Adrenal gland (tissue), 19 donors: ENCODE data around the gene AR. TPM values are rescaled to one million over a fixed set of nuclear protein-coding genes. Genes with fewer than 3 reads are reported as not detected.

ENCODE experiments used
- DNase-seq, 7 donors: peaks; one replicate each; pipeline ENCODE4 v3.0.0-alpha.2; 2019 to 2020
- H3K27ac ChIP-seq, 5 donors: fragments of 200-600 bp; sonication (generic) in 4 of 5; 1 replicate in 3 of 5; 2 replicates in 2 of 5; pipeline versions ENCODE4 v1.5.1 to v1.8.0; 2016 to 2020; ENCODE audit warnings: mild to moderate bottlenecking in 1 of 5
- H3K27me3 ChIP-seq: fragments of 200-600 bp; 2 replicates; pipeline ENCODE4 v1.8.0; 2021
- H3K36me3 ChIP-seq, 2 donors: fragments of 200-600 bp; replicated peaks in 1 of 2; 1 replicate in 1 of 2; 2 replicates in 1 of 2; pipeline versions ENCODE4 v1.5.1 to v1.8.0; 2018 to 2022
- H3K4me1 ChIP-seq, 2 donors: fragments of 200-600 bp; replicated peaks in 1 of 2; 1 replicate in 1 of 2; 2 replicates in 1 of 2; pipeline versions ENCODE4 v1.5.1 to v1.8.0; 2018 to 2021
- H3K4me3 ChIP-seq, 4 donors: fragments of 200-600 bp; sonication (generic) in 3 of 4; one replicate each; pipeline ENCODE4 v1.5.1; 2016 to 2018
- H3K9me3 ChIP-seq, 3 donors: fragments of 200-600 bp; sonication (generic) in 1 of 3; replicated peaks in 1 of 3; 1 replicate in 2 of 3; 2 replicates in 1 of 3; pipeline versions ENCODE4 v1.5.1 to v1.8.0; 2016 to 2021
- CTCF ChIP-seq, 6 experiments: fragments of 450-650 bp in 4 of 6; fragments of 200-600 bp in 2 of 6; sonication (generic) in 1 of 6; IDR thresholded peaks; 1 replicate in 5 of 6; 2 replicates in 1 of 6; pipeline versions ENCODE4 v1.5.1 to v1.8.0; 2016 to 2021; ENCODE audit warnings: antibody characterized with exemption in 6 of 6, mild to moderate bottlenecking in 2 of 6, moderate library complexity in 1 of 6
- POLR2A ChIP-seq, 2 donors: fragments of 450-650 bp; IDR thresholded peaks; one replicate each; pipeline ENCODE4 v1.6.1; 2017; ENCODE audit warnings: antibody characterized with exemption in 2 of 2, mild to moderate bottlenecking in 2 of 2, moderate library complexity in 1 of 2
- WGBS, 4 donors: extraction: QIAGEN DNeasy Blood & Tissue Kit in 2 of 4; methylation state at CpG; one replicate each; pipeline versions ENCODE4 v1.1.5 to v1.1.7; 2013 to 2017; 5-methylcytosine and 5-hydroxymethylcytosine counted together
- intact Hi-C, 2 donors: fragments of 100-400 bp; cut with DNase I; formaldehyde crosslinking; loops; one replicate each; pipeline versions ENCODE4 v1.14.1 to v1.15.0; 2022 to 2023
- long read RNA-seq, 10 donors: library from polyadenylated mRNA in 3 of 10; unstranded in 2 of 10; stranded (forward) in 1 of 10; transcript quantifications; one replicate each; pipeline ENCODE4 v2.0.0 and lab custom pipeline, GENCODE V29; 2021 to 2026
- polyA plus RNA-seq, 3 donors: library from polyadenylated mRNA; stranded (reverse); fragments of 200-250 nt in 2 of 3; fragments of 350-450 nt in 1 of 3; fragmentation: Illumina TruSeq in 1 of 3; extraction: RNeasy Lipid Tissue Mini Kit (QIAGEN cat#74804) in 1 of 3; gene quantifications; one replicate each; pipeline ENCODE4 v1.2.3, GENCODE V29; 2013 to 2014
- total RNA-seq, 9 donors: library from RNA; depleted of rRNA in 4 of 9; stranded (reverse); fragments of >200 nt in 4 of 9; fragments of 120-200 nt in 1 of 9; fragmentation: NEBNext Ultra II Directional in 1 of 9; extraction: Animal tissue kit (Norgen Biotek cat#: 25700) in 1 of 9; gene quantifications; one replicate each; pipeline versions ENCODE4 v1.1.0 to v1.2.4, GENCODE V29; 2013 to 2023
- donor health status: healthy with polysubstance abuse.
- donor health status: Bipolar disorder and iron deficiency.
- donor health status: DM: yes; HTN: yes; CAD: no.
- donor health status: DM: no; HTN: no; CAD: no.
- donor health status: DM: no; HTN: no; CAD: no.
- donor health status: DM: yes; HTN: yes; CAD: no.

The AR gene
- total RNA-seq (1 to 10 TPM in 8 of 9 donors, under 1 TPM in 1; 0.78 to 7.5 (median 4.7) TPM), polyA plus RNA-seq (1 to 10 TPM in 1 of 3 donors, under 1 TPM in 2; 0.64 to 1.6 (median 0.98) TPM)
- long read RNA-seq, donor 1: 0 reads
- long read RNA-seq, donor 2: 0 reads
- long read RNA-seq, donor 3: 0 reads
- long read RNA-seq, donor 4, full-length matches to known transcripts: 1 of 1 reads
- long read RNA-seq, donor 4, partial matches to known transcripts: 0 of 1 reads
- long read RNA-seq, donor 4, other reads (novel, unspliced or antisense): 0 of 1 reads
- long read RNA-seq, donor 5, partial matches to known transcripts: 0 of 2 reads
- long read RNA-seq, donor 5, other reads (novel, unspliced or antisense): 2 of 2 reads
- long read RNA-seq, donor 6, partial matches to known transcripts: 0 of 1 reads
- long read RNA-seq, donor 6, other reads (novel, unspliced or antisense): 1 of 1 reads
- long read RNA-seq, donor 7: 0 reads
- long read RNA-seq, donor 8: 0 reads
- long read RNA-seq, donor 9: 0 reads
- long read RNA-seq, donor 10: 0 reads

GRCh38 chrX:67543818-67544217 lies at the start of gene AR:
AR (plus strand) TSS chrX:67544021; CDS start chrX:67545147, 1,126 bp downstream.
- TF ChIP-seq CTCF (IDR thresholded peaks at IDR 0.05): no peak
- peak in 1 of 2 donors; percentile 48 for TF ChIP-seq POLR2A (IDR thresholded peaks at IDR 0.05)
- Histone ChIP-seq H3K4me1 (peaks cover 0 to 7% of the 10 kb centered on the region in 2 donors), H3K27me3 (peaks cover 38% of the 10 kb centered on the region), H3K27ac (peak within 1 kb of the TSS in 3 of 5 donors; percentile 11 to 34 (median 22)), H3K36me3 (no peaks in the 10 kb centered on the region), H3K9me3 (no peaks in the 10 kb centered on the region), H3K4me3 (peak within 1 kb of the TSS in 2 of 4 donors; percentile 9 to 53)
- intact Hi-C loops: no loop called here
- 0 to 43% (median 24%) methylated on average over 26 to 30 of the region's 30 CpGs; no CpG with 5 or more reads in 1 of the 4 donors for WGBS, 4 donors
- peak; percentile 32 to 69 (median 59) for DNase-seq

GRCh38 chrX:67500617-67501016 lies 43.2 kb upstream of the AR start:
- peaks cover 0 to 6% (median 0%) of the 10 kb centered on the region in 3 donors for H3K9me3 ChIP-seq
- no peak for TF ChIP-seq CTCF (IDR thresholded peaks at IDR 0.05)
- no peak for TF ChIP-seq POLR2A (IDR thresholded peaks at IDR 0.05)
- no peaks in the 10 kb centered on the region for H3K36me3 ChIP-seq
- intact Hi-C loops: no loop called here
- WGBS, 4 donors: 35 to 57% (median 39%) methylated on average over 1 of the region's 1 CpG
- no peak for DNase-seq
- no peak overlapping the region for H3K27ac ChIP-seq
- no peaks in the 10 kb centered on the region for H3K27me3 ChIP-seq
- no peaks in the 10 kb centered on the region for H3K4me1 ChIP-seq
- H3K4me3 ChIP-seq: no peak overlapping the region

- no peak for TF ChIP-seq POLR2A (IDR thresholded peaks at IDR 0.05)
- TF ChIP-seq CTCF (IDR thresholded peaks at IDR 0.05): no peak
- Histone ChIP-seq H3K9me3 (peaks cover 0 to 6% (median 0%) of the 10 kb centered on the region in 3 donors), H3K4me3 (no peak overlapping the region), H3K27me3 (no peaks in the 10 kb centered on the region), H3K36me3 (no peaks in the 10 kb centered on the region), H3K27ac (no peak overlapping the region), H3K4me1 (no peaks in the 10 kb centered on the region)
- DNase-seq: no peak
- intact Hi-C loops: no loop called here
Measured at GRCh38 chrX:67503004-67503403, 40.8 kb upstream of the AR start.

- no peaks in the 10 kb centered on the region for H3K4me1 ChIP-seq
- H3K9me3 ChIP-seq: peaks cover 0 to 5% (median 0%) of the 10 kb centered on the region in 3 donors
- intact Hi-C loops: no loop called here
- no peak overlapping the region for H3K27ac ChIP-seq
- H3K4me3 ChIP-seq: no peak overlapping the region
- H3K36me3 ChIP-seq: no peaks in the 10 kb centered on the region
- WGBS, 4 donors: 48 to 67% (median 59%) methylated on average over 2 of the region's 2 CpGs
- TF ChIP-seq CTCF (IDR thresholded peaks at IDR 0.05) (no peak), POLR2A (IDR thresholded peaks at IDR 0.05) (no peak)
- DNase-seq: no peak
- peaks cover under 1% of the 10 kb centered on the region for H3K27me3 ChIP-seq
Measured at GRCh38 chrX:67503453-67503852, 40.4 kb upstream of the AR start.
